ENCODE measurements around the gene PIM2.

- TF ChIP-seq POLR2A (IDR thresholded peaks at IDR 0.05; ENCODE audit: low read length): no peak
- TF ChIP-seq, protein P1, sequence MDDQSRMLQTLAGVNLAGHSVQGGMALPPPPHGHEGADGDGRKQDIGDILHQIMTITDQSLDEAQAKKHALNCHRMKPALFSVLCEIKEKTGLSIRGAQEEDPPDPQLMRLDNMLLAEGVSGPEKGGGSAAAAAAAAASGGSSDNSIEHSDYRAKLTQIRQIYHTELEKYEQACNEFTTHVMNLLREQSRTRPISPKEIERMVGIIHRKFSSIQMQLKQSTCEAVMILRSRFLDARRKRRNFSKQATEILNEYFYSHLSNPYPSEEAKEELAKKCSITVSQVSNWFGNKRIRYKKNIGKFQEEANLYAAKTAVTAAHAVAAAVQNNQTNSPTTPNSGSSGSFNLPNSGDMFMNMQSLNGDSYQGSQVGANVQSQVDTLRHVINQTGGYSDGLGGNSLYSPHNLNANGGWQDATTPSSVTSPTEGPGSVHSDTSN (IDR thresholded peaks at IDR 0.05): no peak
- TF ChIP-seq CHD2 (IDR thresholded peaks at IDR 0.05; ENCODE audit: low read length, partially characterized antibody): no peak
- TF ChIP-seq CBX8 (IDR thresholded peaks at IDR 0.05): no peak
- no peak for TF ChIP-seq BCL3 (IDR thresholded peaks at IDR 0.05)
- TF ChIP-seq REST (IDR thresholded peaks at IDR 0.05): no peak
These were observed 38.0 kb upstream of the PIM2 start for GRCh38 chrX:48956728-48957414.

Data from A549 (cell line).